K562 (cell line): ENCODE data around the gene DMGDH. TPM values are rescaled to one million over a fixed set of nuclear protein-coding genes. Genes with fewer than 3 reads are reported as not detected.

Experiments used
- C11orf30 ChIP-seq: fragments of 450-650 bp; IDR thresholded peaks from 2 replicates; pipeline ENCODE4 v1.6.1; 2016; ENCODE audit warnings: low read depth, mild to moderate bottlenecking
- CGGBP1 ChIP-seq: fragments of 250-450 bp; sonication (Bioruptor Pico); IDR thresholded peaks from 2 replicates; pipeline ENCODE4 v1.9.0; 2021; ENCODE audit warnings: mild to moderate bottlenecking
- ERF ChIP-seq: fragments of 450-650 bp; formaldehyde crosslinking; IDR thresholded peaks from 2 replicates; pipeline ENCODE4 v1.4.0; 2020; ENCODE audit warnings: mild to moderate bottlenecking, mixed read lengths
- FOXJ2 ChIP-seq: fragments of 200-800 bp; sonication (Bioruptor generic); IDR thresholded peaks from 2 replicates; pipeline ENCODE4 v1.6.1; 2016; ENCODE audit warnings: missing genetic modification characterization, missing compliant biosample characterization
- FOXM1 ChIP-seq, 2 experiments: fragments of 450-650 bp in 1 of 2; sonication (generic) in 1 of 2; formaldehyde crosslinking in 1 of 2; IDR thresholded peaks; 2 replicates each; pipeline versions ENCODE4 v1.6.1 to v1.9.0; 2017 to 2022; ENCODE audit warnings: low read depth in 2 of 2, mild to moderate bottlenecking in 2 of 2, missing genetic modification reagents in 1 of 2, moderate library complexity in 1 of 2
- GATAD2B ChIP-seq: fragments of 450-650 bp; IDR thresholded peaks from 2 replicates; pipeline ENCODE4 v1.6.1; 2017; ENCODE audit warnings: mild to moderate bottlenecking, borderline replicate concordance
- MITF ChIP-seq: IDR thresholded peaks from 2 replicates; pipeline ENCODE4 v1.6.1; 2014; ENCODE audit warnings: antibody characterized with exemption
- POLR2AphosphoS5 ChIP-seq: IDR thresholded peaks from 2 replicates; pipeline ENCODE4 v1.6.1; 2011; ENCODE audit warnings: mild to moderate bottlenecking, low read depth, low read length, moderate library complexity; ENCODE audit not compliant: control insufficient read depth, insufficient read depth
- PTBP1 ChIP-seq: fragments of 200-400 bp; formaldehyde crosslinking; IDR thresholded peaks from 2 replicates; pipeline ENCODE4 v1.6.1; 2017; ENCODE audit warnings: low read depth, low read length
- SIN3B ChIP-seq: fragments of 450-650 bp; IDR thresholded peaks from 2 replicates; pipeline ENCODE4 v1.6.1; 2017; ENCODE audit warnings: low read depth, mild to moderate bottlenecking, moderate library complexity
- SMARCC2 ChIP-seq: fragments of 450-650 bp; IDR thresholded peaks from 2 replicates; pipeline ENCODE4 v1.6.1; 2017; ENCODE audit warnings: antibody characterized with exemption, moderate library complexity, mild to moderate bottlenecking, low read depth
- SRSF7 ChIP-seq: fragments of 200-400 bp; formaldehyde crosslinking; optimal IDR thresholded peaks from 2 replicates; pipeline ENCODE3; 2017; ENCODE audit warnings: mild to moderate bottlenecking, low read depth, low read length
- TCFL5 ChIP-seq: fragments of 250-450 bp; sonication (Bioruptor Pico); conservative IDR thresholded peaks from 2 replicates; pipeline ENCODE4 v1.6.1; 2021; ENCODE audit warnings: mild to moderate bottlenecking, moderate library complexity, matching md5 sums
- TFAM ChIP-seq: fragments of 250-450 bp; sonication (Bioruptor Pico); conservative IDR thresholded peaks from 2 replicates; pipeline ENCODE4 v1.5.0; 2021; ENCODE audit warnings: mild to moderate bottlenecking, moderate library complexity
- ZNF121 ChIP-seq: sonication (generic); formaldehyde crosslinking; conservative IDR thresholded peaks from 2 replicates; pipeline ENCODE4 v1.8.0; 2022; ENCODE audit warnings: missing genetic modification reagents
- ZNF23 ChIP-seq: fragments of 250-450 bp; sonication (Bioruptor Pico); IDR thresholded peaks from 2 replicates; pipeline ENCODE4 v1.4.0; 2020; ENCODE audit warnings: mild to moderate bottlenecking
- ZNF445 ChIP-seq: fragments of 250-450 bp; sonication (Bioruptor Pico); IDR thresholded peaks from 2 replicates; pipeline ENCODE4 v1.4.0; 2020; ENCODE audit warnings: low read depth, mild to moderate bottlenecking, moderate library complexity
- ZNF609 ChIP-seq: sonication (generic); formaldehyde crosslinking; IDR thresholded peaks from 2 replicates; pipeline ENCODE4 v1.8.1; 2023; ENCODE audit warnings: missing genetic modification reagents, mild to moderate bottlenecking, borderline replicate concordance
- ZNF695 ChIP-seq: fragments of 450-650 bp; formaldehyde crosslinking; IDR thresholded peaks from 2 replicates; pipeline ENCODE4 v1.4.0; 2020; ENCODE audit warnings: mild to moderate bottlenecking, moderate library complexity
- ZNF76 ChIP-seq: fragments of 250-450 bp; sonication (Bioruptor Pico); IDR thresholded peaks from 2 replicates; pipeline ENCODE4 v1.4.0; 2020; ENCODE audit warnings: mild to moderate bottlenecking, moderate library complexity, borderline replicate concordance
- ZNF778 ChIP-seq: fragments of 450-650 bp; formaldehyde crosslinking; IDR thresholded peaks from 2 replicates; pipeline ENCODE4 v1.4.0; 2020; ENCODE audit warnings: mild to moderate bottlenecking, moderate library complexity
- ZZZ3 ChIP-seq: fragments of 450-650 bp; IDR thresholded peaks from 2 replicates; pipeline ENCODE4 v1.6.1; 2016; ENCODE audit warnings: antibody characterized with exemption, mild to moderate bottlenecking, moderate library complexity
- polyA plus RNA-seq, 8 experiments: library from polyadenylated mRNA; depleted of rRNA in 4 of 8; stranded (reverse) in 5 of 8; unstranded in 3 of 8; fragments of >200 nt; fragmentation: Nextera tagmentation in 2 of 8; fragmentation: Illumina TruSeq in 1 of 8; extraction: Ambion mirVana in 2 of 8; extraction: Trizol in 1 of 8; gene quantifications; 2 replicates each; pipeline versions ENCODE4 v1.2.1 to v1.2.3, GENCODE V29; 2011 to 2014; ENCODE audit warnings: inconsistent platforms in 1 of 8, missing spikeins in 1 of 8
- total RNA-seq, 7 experiments: library from RNA; depleted of rRNA in 6 of 7; stranded (reverse); fragments of >200 nt in 6 of 7; fragmentation: Illumina TruSeq in 2 of 7; extraction: Trizol in 2 of 7; gene quantifications; 2 replicates each; pipeline versions ENCODE4 v1.2.1 to v1.2.3, GENCODE V29; 2011 to 2021; ENCODE audit warnings: low replicate concordance in 1 of 7
- TF ChIP-seq, protein P1 (sequence below): fragments of 450-650 bp; formaldehyde crosslinking; IDR thresholded peaks from 2 replicates; pipeline ENCODE4 v1.4.0; 2020; ENCODE audit warnings: mild to moderate bottlenecking

DMGDH gene
- total and polyA plus RNA-seq, 9 of the 15 experiments (the other 6 are each of a cell fraction or from before 2014, with no cell fraction given): 0.13 to 0.58 TPM; not detected in 7

- no peak for TF ChIP-seq ZNF76 (CRISPR knock-in tag)
- no peak for TF ChIP-seq SIN3B
- TF ChIP-seq SMARCC2: no peak
- no peak for TF ChIP-seq POLR2AphosphoS5
- TF ChIP-seq C11orf30: no peak
- no peak for TF ChIP-seq ZNF445 (CRISPR knock-in tag)
- TF ChIP-seq ZNF609 (CRISPR knock-in tag): no peak
- no peak for TF ChIP-seq CGGBP1 (CRISPR knock-in tag)
- no peak for TF ChIP-seq ZNF695 (CRISPR knock-in tag)
- TF ChIP-seq ZZZ3: no peak
- no peak; the same call in 1 of the 2 replicates for TF ChIP-seq GATAD2B
- TF ChIP-seq SRSF7: no peak
- TF ChIP-seq PTBP1: no peak
- no peak for TF ChIP-seq ERF (CRISPR knock-in tag)
- TF ChIP-seq, protein P1, sequence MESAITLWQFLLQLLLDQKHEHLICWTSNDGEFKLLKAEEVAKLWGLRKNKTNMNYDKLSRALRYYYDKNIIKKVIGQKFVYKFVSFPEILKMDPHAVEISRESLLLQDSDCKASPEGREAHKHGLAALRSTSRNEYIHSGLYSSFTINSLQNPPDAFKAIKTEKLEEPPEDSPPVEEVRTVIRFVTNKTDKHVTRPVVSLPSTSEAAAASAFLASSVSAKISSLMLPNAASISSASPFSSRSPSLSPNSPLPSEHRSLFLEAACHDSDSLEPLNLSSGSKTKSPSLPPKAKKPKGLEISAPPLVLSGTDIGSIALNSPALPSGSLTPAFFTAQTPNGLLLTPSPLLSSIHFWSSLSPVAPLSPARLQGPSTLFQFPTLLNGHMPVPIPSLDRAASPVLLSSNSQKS: no peak
- no peak for TF ChIP-seq TCFL5 (CRISPR knock-in tag)
- no peak for TF ChIP-seq ZNF778
- TF ChIP-seq ZNF23 (CRISPR knock-in tag): no peak
- TF ChIP-seq TFAM (CRISPR knock-in tag): no peak
- TF ChIP-seq FOXJ2 (tag): no peak
- TF ChIP-seq MITF: no peak
- TF ChIP-seq ZNF121 (CRISPR knock-in tag): no peak
- no peak for TF ChIP-seq FOXM1 (IDR thresholded peaks at IDR 0.05; ENCODE audit: low read depth)
- no peak for TF ChIP-seq FOXM1 (CRISPR knock-in tag; IDR thresholded peaks at IDR 0.05; ENCODE audit: low read depth)
Measured at GRCh38 chr5:78985116-78985724, 84.3 kb downstream of the DMGDH start, which contains the start of gene ARSB (continued).
